KG1 (cell line): Measurements from ENCODE around the gene SHD.
"Not testable (repeated sequence)": the region's sequence is repeated elsewhere in the genome, so short reads cannot be mapped to it uniquely, and the experiment has no call there.

Experiments
- DNase-seq: peaks from one replicate; lab custom pipeline; 2025; lab: John Stamatoyannopoulos, UW

Gene SHD

GRCh38 chr19:4267101-4267900 lies 11.8 kb upstream of the SHD start:
- no peak for DNase-seq

GRCh38 chr19:4267901-4268815 lies 10.9 kb upstream of the SHD start:
- DNase-seq: no peak

- no peak for DNase-seq
These were observed 10.1 kb upstream of the SHD start for GRCh38 chr19:4268816-4269430.

DNA sequence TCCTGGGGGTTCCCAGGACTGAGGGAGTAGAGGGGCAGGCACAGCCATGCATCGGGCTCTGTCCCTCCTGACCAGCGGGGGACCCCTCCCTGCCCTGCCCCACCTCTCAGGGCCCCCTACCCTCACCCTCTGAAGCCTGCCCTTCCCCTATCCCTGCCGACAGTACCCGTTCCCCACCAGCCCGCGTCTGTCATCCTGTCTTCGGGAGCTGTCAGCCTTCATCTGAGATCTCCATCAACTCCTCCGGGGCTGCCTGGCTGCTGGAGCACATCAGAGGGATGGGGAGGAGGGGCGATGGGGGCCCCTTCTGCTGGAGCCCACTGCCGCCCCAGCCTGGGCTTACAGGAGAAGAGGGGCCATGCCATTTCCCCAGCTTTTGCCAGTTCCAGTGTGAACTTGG lies 6.2 kb upstream of the SHD start:
- DNase-seq: no peak

DNA sequence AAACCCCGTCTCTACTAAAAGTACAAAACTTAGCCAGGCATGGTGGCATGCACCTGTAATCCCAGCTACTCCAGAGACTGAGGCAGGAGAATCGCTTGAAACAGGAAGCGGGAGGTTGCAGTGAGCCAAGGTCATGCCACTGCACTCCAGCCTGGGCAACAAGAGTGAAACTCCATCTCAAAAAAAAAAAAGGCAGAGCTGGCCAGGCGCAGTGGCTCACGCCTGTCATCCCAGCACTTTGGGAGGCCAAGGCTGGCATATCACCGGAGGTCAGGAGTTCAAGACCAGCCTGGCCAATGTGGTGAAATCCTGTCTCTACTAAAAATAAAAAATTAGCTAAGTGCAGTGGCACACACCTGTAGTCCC lies 4.8 kb upstream of the SHD start:
- DNase-seq: not testable (repeated sequence)

- no peak for DNase-seq
These were observed 1.8 kb upstream of the SHD start for GRCh38 chr19:4277191-4277696.

DNA sequence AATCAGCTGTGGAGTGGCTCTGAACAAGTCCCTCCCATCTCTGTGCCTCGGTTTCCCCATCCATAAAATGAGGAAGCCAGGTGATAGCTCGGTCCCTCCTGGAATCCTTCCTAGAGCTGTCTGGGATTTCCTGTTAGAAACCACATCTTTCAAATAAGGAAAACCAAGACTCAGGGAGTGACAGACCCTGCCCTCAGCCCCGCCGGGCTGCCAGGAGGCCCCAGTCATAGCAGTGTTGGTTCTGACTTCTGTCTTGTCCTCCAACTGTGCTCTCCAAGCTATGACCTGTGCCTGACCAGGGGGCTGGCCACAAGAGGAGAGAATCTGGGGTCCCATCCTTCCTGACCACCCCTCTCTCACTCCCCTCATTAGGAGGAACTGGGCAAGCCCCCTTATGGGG lies 1.1 kb upstream of the SHD start:
- no peak for DNase-seq

- DNase-seq: no peak
These were observed 132 bp downstream of the SHD start for GRCh38 chr19:4279267-4279529.

DNA sequence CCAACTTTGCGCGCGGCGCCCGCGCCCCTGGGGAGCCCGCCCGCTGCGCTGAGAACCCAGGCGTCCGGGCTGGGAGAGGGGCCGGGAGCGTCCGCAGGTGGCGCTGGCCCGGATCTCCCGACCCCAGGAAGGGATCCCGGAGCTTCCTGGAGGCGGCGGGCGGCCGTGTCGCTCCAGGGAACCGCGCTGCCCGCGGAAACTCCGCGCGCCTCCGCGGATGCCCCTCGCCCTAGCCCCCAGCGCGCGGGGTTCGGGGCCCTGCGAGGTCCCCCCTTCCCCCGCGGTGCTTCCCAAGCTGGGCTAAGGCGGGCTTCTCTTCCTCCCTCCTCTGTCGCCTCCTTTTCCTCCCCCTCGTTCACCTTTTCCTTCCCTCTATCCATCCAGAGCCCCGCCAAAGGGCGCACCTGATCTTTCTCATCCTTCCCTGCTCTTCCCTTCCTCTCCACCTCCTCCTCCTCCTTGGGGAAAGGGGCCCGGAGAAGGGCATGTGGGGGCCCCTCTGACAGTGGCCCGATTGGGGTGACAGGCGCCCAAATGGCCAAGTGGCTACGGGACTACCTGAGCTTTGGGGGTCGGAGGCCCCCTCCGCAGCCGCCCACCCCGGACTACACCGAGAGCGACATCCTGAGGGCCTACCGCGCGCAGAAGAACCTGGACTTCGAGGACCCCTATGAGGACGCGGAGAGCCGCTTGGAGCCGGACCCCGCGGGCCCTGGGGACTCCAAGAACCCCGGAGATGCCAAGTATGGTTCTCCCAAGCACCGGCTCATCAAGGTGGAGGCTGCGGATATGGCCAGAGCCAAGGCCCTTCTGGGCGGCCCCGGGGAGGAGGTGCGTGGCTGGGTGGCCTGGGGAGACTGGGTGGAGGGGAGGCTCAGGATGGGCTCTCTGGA lies 710 bp downstream of the SHD start:
- no peak for DNase-seq

DNA sequence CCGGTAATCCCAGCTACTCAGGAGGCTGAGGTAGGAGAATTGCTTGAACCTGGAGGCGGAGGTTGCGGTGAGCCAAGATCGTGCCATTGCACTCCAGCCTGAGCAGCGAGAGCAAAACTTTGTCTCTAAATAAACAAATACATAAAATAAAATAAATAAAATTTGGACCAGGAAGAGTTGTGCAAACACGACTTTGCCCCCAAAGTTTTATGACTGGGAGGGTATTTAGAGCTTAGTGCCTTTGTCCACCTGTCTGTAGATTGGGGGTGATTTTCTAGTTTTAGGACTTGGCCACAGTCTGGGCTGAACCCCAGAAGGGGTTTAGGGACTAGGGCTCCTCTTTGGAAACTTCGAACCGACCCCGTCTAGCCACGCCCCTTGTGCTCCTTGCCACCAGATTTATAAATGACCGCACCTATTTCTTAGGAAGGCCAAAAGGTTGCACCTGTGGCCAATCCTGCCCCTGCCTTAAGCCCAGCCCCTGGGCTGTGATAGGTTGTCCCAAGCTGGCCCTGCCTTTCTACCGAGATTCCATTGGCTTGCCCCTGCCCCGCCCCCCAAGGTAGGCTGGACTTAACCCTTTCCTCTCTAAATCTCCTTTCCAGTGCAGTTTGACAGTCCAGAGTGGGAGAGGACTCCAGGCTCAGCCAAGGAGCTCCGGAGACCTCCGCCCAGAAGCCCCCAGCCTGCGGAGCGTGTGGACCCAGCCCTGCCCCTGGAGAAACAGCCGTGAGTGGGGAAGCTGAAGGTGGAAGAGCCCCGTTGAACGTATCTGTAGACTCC lies 5.3 kb downstream of the SHD start:
- no peak for DNase-seq

DNA sequence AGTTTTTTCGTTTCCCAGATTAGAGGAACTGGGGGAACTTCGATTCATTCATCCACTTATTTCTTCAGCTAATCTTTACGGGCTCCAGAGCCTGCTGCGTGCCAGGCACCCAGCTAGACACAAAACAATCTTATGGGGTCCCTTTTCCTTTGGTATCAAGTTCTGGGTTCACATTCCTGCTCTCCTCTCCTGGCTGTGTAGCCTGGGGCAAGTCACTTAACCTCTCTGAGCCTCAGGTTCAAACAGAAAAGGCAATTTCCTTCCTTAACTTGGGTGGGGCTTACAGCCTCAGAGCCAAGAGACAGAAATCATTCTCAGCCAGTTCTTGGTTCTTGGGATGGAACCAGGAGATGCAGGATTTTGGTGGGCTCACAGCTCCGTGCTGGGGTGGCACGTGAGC lies 5.9 kb downstream of the SHD start:
- no peak for DNase-seq

DNA sequence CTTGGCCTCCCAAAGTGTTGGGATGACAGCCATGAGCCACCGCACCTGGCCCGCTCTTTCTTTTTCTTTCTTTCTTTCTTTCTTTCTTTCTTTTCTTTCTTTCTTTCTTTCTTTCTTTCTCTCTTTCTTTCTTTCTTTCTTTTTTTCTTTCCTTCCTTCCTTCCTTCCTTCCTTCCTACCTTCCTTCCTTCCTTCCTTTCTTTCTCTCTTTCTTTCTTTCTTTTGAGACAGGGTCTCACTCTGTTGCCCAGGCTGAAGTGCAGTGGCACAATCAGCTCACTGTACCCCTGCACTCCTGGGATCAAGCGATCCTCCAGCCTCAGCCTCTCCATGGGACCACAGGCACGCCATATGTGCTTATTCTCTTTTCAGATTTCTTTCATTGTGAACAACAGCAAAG lies 7.1 kb downstream of the SHD start:
- not testable (repeated sequence) for DNase-seq

DNA sequence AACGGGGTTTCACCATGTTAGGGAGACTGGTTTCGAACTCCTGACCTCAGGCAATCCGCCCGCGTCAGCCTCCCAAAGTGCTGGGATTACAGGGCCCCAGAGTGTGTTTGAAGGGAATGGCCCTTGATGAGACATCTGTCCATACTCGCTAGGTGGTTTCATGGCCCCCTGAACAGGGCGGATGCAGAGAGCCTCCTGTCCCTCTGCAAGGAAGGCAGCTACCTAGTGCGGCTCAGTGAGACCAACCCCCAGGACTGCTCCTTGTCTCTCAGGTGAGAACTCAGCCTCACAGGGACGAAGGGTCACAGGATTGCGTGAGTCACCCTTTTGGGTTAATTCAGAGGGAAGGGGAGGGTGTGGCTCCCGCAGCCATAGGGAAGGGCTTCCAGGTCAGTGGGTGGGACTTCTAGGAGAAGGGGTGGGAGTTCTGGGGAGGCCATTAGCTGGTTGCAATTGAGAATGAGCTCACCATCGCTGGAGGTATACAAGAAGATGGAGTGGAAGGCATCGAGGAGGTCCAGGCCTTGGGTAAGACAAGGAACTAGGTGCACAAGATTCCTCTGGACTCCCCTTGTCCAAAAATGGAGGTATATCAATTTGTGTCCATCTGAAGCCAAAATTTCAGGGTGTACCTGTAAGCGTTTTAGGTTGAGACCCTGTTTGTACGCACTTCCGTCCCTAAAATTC lies 9.2 kb downstream of the SHD start:
- no peak for DNase-seq

DNA sequence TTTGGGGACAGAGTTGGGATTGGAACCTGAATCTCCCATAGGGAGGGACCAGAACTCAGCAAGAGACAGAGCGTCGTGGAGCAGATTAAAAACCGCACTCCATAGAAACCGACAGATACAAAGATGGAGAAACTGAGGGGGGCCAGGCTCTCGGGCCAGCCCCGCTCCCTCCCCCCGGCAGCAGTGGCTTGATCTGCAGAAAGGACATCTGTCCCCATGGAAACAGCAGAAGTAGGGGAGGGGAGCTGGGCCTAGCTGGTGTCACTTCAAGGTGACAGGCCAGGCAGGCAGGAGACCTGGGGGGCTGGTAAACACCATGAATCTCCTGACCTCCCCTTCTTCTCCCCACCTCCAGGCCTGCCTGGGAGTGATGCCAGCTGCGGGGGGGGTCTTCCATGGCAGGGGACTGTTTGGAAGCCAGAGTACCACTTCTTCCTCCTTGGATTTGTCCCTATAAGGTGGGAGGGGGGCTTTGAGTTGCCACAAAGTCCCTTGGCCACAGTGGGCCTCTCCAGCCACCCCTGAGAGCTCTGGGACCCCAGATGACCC lies 12.2 kb downstream of the SHD start:
- DNase-seq: no peak

DNA sequence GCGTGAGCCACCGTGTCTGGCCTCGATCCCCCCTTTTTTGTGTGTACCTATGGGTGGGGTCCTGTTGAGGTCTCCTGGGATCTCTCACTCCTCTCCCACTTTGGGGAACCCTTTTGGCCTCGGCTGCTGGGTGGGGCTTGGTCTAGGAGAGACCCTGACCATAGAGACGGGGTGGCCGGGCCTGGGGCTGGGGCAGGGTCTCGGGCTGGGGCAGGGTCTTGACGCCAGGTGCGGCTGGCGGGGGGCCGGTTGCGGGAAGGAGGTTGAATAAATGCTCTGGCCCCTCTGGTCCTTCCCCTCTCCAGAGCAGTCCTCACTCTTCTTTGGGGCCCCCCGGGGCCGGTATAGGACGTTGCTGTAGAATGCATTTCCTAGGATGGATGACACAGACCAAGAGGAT lies 13.4 kb downstream of the SHD start:
- DNase-seq: no peak

GRCh38 chr19:4294389-4294788 lies 15.3 kb downstream of the SHD start:
- DNase-seq: no peak

GRCh38 chr19:4295972-4296771 lies 17.1 kb downstream of the SHD start:
- DNase-seq: no peak

- DNase-seq: no peak
These were observed 19.1 kb downstream of the SHD start for GRCh38 chr19:4297901-4298809.
